Esophagus squamous epithelium (tissue), 5 donors: ENCODE results near the gene ITGAX. TPM values are rescaled to one million over a fixed set of nuclear protein-coding genes. Genes with fewer than 3 reads are reported as not detected.

Source experiments
- DNase-seq: peaks from one replicate; lab custom pipeline; 2025; lab: John Stamatoyannopoulos, UW
- H3K27ac ChIP-seq, 4 donors: fragments of 200-600 bp; sonication (generic); one replicate each; pipeline ENCODE4 v1.5.1; 2016 to 2019; ENCODE audit warnings: mild to moderate bottlenecking in 1 of 4
- H3K27me3 ChIP-seq, 4 donors: fragments of 200-600 bp; sonication (generic); 1 replicate in 3 of 4; 2 replicates in 1 of 4; pipeline versions ENCODE4 v1.5.1 to v1.6.0; 2017 to 2021; ENCODE audit warnings: antibody characterized with exemption in 1 of 4
- H3K36me3 ChIP-seq, 3 donors: fragments of 200-600 bp; sonication (generic); one replicate each; pipeline ENCODE4 v1.5.1; 2016 to 2019
- H3K4me1 ChIP-seq, 3 donors: fragments of 200-600 bp; sonication (generic); one replicate each; pipeline ENCODE4 v1.5.1; 2017 to 2019
- H3K4me3 ChIP-seq, 4 donors: fragments of 200-600 bp; sonication (generic); 1 replicate in 3 of 4; 2 replicates in 1 of 4; pipeline ENCODE4 v1.5.1; 2016 to 2019; ENCODE audit warnings: mild to moderate bottlenecking in 2 of 4, moderate library complexity in 1 of 4
- H3K9me3 ChIP-seq, 3 donors: fragments of 200-600 bp; sonication (generic); one replicate each; pipeline ENCODE4 v1.5.1; 2016 to 2019
- CTCF ChIP-seq, 6 experiments: fragments of 450-650 bp in 4 of 6; fragments of 200-600 bp in 2 of 6; sonication (generic) in 2 of 6; IDR thresholded peaks; one replicate each; pipeline ENCODE4 v1.5.1; 2016 to 2019; ENCODE audit warnings: antibody characterized with exemption in 6 of 6, mild to moderate bottlenecking in 4 of 6, moderate library complexity in 4 of 6
- POLR2A ChIP-seq, 4 donors: fragments of 450-650 bp; IDR thresholded peaks; one replicate each; pipeline ENCODE4 v1.6.1; 2017; ENCODE audit warnings: antibody characterized with exemption in 4 of 4, mild to moderate bottlenecking in 4 of 4, moderate library complexity in 3 of 4
- WGBS, 2 donors: methylation state at CpG; one replicate each; pipeline ENCODE4 v1.1.5; 2018; 5-methylcytosine and 5-hydroxymethylcytosine counted together
- intact Hi-C: fragments of 100-400 bp; cut with DNase I; formaldehyde crosslinking; loops from one replicate; pipeline ENCODE4 v1.15.0; 2022
- total RNA-seq, 4 donors: library from RNA; depleted of rRNA; stranded (reverse); fragments of >200 nt; gene quantifications; one replicate each; pipeline ENCODE4 v1.1.0, GENCODE V29; 2016
- donor health status: DM: yes; HTN: yes; CAD: no.

Gene ITGAX
- total RNA-seq, 4 donors from 2014 or later = 0.82 to 4.5 (median 1.8) TPM

GRCh38 chr16:31325171-31325570 lies 29.8 kb upstream of the ITGAX start:
- no peak overlapping the region for H3K4me3 ChIP-seq
- peaks cover 0 to 22% (median 9%) of the 10 kb centered on the region in 3 donors for H3K9me3 ChIP-seq
- no peak overlapping the region for H3K27ac ChIP-seq
- no peaks in the 10 kb centered on the region for H3K36me3 ChIP-seq
- TF ChIP-seq POLR2A (IDR thresholded peaks at IDR 0.05) = no peak
- no peak for TF ChIP-seq CTCF (IDR thresholded peaks at IDR 0.05)
- intact Hi-C loops = no loop called here
- WGBS, 2 donors = 77 to 85% methylated on average over 13 of the region's 16 CpGs
- no peak for DNase-seq
- peaks cover 0 to 29% (median 3%) of the 10 kb centered on the region in 4 donors for H3K27me3 ChIP-seq
- peaks cover 0 to 7% (median 0%) of the 10 kb centered on the region in 3 donors for H3K4me1 ChIP-seq

- peaks cover 3 to 20% (median 4%) of the 10 kb centered on the region in 3 donors for H3K4me1 ChIP-seq
- no peaks in the 10 kb centered on the region for H3K36me3 ChIP-seq
- 35 to 42% methylated on average over 10 of the region's 10 CpGs for WGBS, 2 donors
- H3K4me3 ChIP-seq = no peak overlapping the region
- H3K27me3 ChIP-seq = peaks cover 5 to 49% (median 14%) of the 10 kb centered on the region in 4 donors
- H3K9me3 ChIP-seq = peaks cover 0 to 4% (median 0%) of the 10 kb centered on the region in 3 donors
- H3K27ac ChIP-seq = no peak overlapping the region
- DNase-seq = no peak
- no peak for TF ChIP-seq POLR2A (IDR thresholded peaks at IDR 0.05)
- TF ChIP-seq CTCF (IDR thresholded peaks at IDR 0.05) = no peak
- intact Hi-C loops = no loop called here
Measured at GRCh38 chr16:31327646-31328225, 27.2 kb upstream of the ITGAX start.

- intact Hi-C loops = no loop called here
- Histone ChIP-seq H3K27ac (no peak overlapping the region), H3K4me1 (peaks cover 3 to 20% (median 4%) of the 10 kb centered on the region in 3 donors), H3K36me3 (no peaks in the 10 kb centered on the region), H3K27me3 (peaks cover 5 to 56% (median 14%) of the 10 kb centered on the region in 4 donors), H3K4me3 (no peak overlapping the region), H3K9me3 (no peaks in the 10 kb centered on the region)
- DNase-seq = no peak
- WGBS, 2 donors = 83 to 90% methylated on average over 12 of the region's 12 CpGs
- TF ChIP-seq CTCF (IDR thresholded peaks at IDR 0.05) (no peak), POLR2A (IDR thresholded peaks at IDR 0.05) (no peak)
Measured at GRCh38 chr16:31328322-31329052, 26.5 kb upstream of the ITGAX start.

GRCh38 chr16:31329671-31330552 lies 25.1 kb upstream of the ITGAX start:
- no peak overlapping the region for H3K4me3 ChIP-seq

More at GRCh38 chr16:31329671-31330552, 25.1 kb upstream of the ITGAX start:
- DNase-seq = no peak
- Histone ChIP-seq H3K36me3 (no peaks in the 10 kb centered on the region), H3K4me1 (peaks cover 3 to 20% (median 4%) of the 10 kb centered on the region in 3 donors), H3K27ac (no peak overlapping the region), H3K9me3 (no peaks in the 10 kb centered on the region), H3K27me3 (peaks cover 5 to 67% (median 14%) of the 10 kb centered on the region in 4 donors)
- intact Hi-C loops = no loop called here
- TF ChIP-seq POLR2A (IDR thresholded peaks at IDR 0.05) (no peak), CTCF (IDR thresholded peaks at IDR 0.05) (no peak)
- WGBS, 2 donors = 41 to 42% methylated on average over 28 to 29 of the region's 39 CpGs
